Keratinocyte (primary cell): ENCODE data around the gene BNC2. TPM values are rescaled to one million over a fixed set of nuclear protein-coding genes. Genes with fewer than 3 reads are reported as not detected.

Experiments
- DNase-seq: peaks from one replicate; pipeline ENCODE4 v3.0.0-alpha.2; 2011; ENCODE audit warnings: low read depth, missing footprints, low spot score
- FAIRE-seq: peaks from 2 replicates; lab custom pipeline; 2011; peaks lifted over from hg19 to GRCh38; lab: Jason Lieb, UNC
- H2AFZ ChIP-seq: 2 replicates; pipeline ENCODE4 v1.6.0; 2012; ENCODE audit warnings: low read length, control low read depth, inconsistent platforms; ENCODE audit not compliant: control insufficient read depth
- H3K27ac ChIP-seq: 2 replicates; pipeline ENCODE4 v1.5.1; 2011; ENCODE audit warnings: low read length; ENCODE audit not compliant: control insufficient read depth, insufficient read depth
- H3K27me3 ChIP-seq: 3 replicates; pipeline ENCODE4 v1.6.0; 2011; ENCODE audit warnings: low read length; ENCODE audit not compliant: control insufficient read depth, insufficient read depth; ENCODE audit errors: extremely low read depth
- H3K36me3 ChIP-seq, 2 experiments: 2 replicates in 1 of 2; 3 replicates in 1 of 2; pipeline ENCODE4 v1.5.1; 2011; ENCODE audit warnings: low read length in 2 of 2, mild to moderate bottlenecking in 1 of 2; ENCODE audit not compliant: control insufficient read depth in 2 of 2, insufficient read depth in 2 of 2; ENCODE audit errors: extremely low read depth in 1 of 2
- H3K4me1 ChIP-seq: 3 replicates; pipeline ENCODE4 v1.5.1; 2011; ENCODE audit warnings: low read length; ENCODE audit not compliant: control insufficient read depth, insufficient read depth; ENCODE audit errors: extremely low read depth
- H3K4me2 ChIP-seq: 3 replicates; pipeline ENCODE4 v1.6.0; 2011; ENCODE audit warnings: low read depth, low read length; ENCODE audit not compliant: control insufficient read depth, insufficient read depth; ENCODE audit errors: extremely low read depth
- H3K4me3 ChIP-seq, 3 experiments: fragments of 200-600 bp in 1 of 3; sonication (generic) in 1 of 3; 2 replicates in 2 of 3; 3 replicates in 1 of 3; pipeline ENCODE4 v1.5.1; 2011 to 2016; ENCODE audit warnings: low read length in 3 of 3, mild to moderate bottlenecking in 3 of 3, control low read depth in 2 of 3, inconsistent platforms in 1 of 3, low read depth in 1 of 3, mixed read lengths in 1 of 3, mixed run types in 1 of 3, moderate library complexity in 1 of 3; ENCODE audit not compliant: control insufficient read depth in 2 of 3, insufficient read depth in 2 of 3; ENCODE audit errors: extremely low read depth in 1 of 3
- H3K79me2 ChIP-seq: 2 replicates; pipeline ENCODE4 v1.6.0; 2012; ENCODE audit warnings: low read length; ENCODE audit not compliant: control insufficient read depth, insufficient read depth
- H3K9ac ChIP-seq: 3 replicates; pipeline ENCODE4 v1.6.0; 2011; ENCODE audit warnings: low read length; ENCODE audit not compliant: control insufficient read depth, insufficient read depth; ENCODE audit errors: extremely low read depth
- H3K9me1 ChIP-seq: 3 replicates; pipeline ENCODE4 v1.6.0; 2011; ENCODE audit warnings: low read length; ENCODE audit not compliant: control insufficient read depth, insufficient read depth; ENCODE audit errors: extremely low read depth
- H3K9me3 ChIP-seq: 2 replicates; pipeline ENCODE4 v1.5.1; 2012; ENCODE audit warnings: low read depth, low read length; ENCODE audit not compliant: control insufficient read depth
- H4K20me1 ChIP-seq: 3 replicates; pipeline ENCODE4 v1.6.0; 2011; ENCODE audit warnings: low read length; ENCODE audit not compliant: control insufficient read depth, insufficient read depth; ENCODE audit errors: extremely low read depth
- CTCF ChIP-seq, 3 experiments: IDR thresholded peaks in 1 of 3; conservative IDR thresholded peaks in 1 of 3; optimal IDR thresholded peaks in 1 of 3; 2 replicates in 2 of 3; 3 replicates in 1 of 3; pipeline versions ENCODE3 to v1.5.1; 2011; ENCODE audit warnings: low read length in 3 of 3, mild to moderate bottlenecking in 3 of 3, moderate library complexity in 2 of 3, control low read depth in 1 of 3, inconsistent platforms in 1 of 3; ENCODE audit not compliant: insufficient read depth in 2 of 3; ENCODE audit errors: extremely low read depth in 1 of 3
- EZH2 ChIP-seq: IDR thresholded peaks from one replicate; pipeline ENCODE4 v1.6.1; 2012; ENCODE audit warnings: inconsistent platforms, mild to moderate bottlenecking, low read length, moderate library complexity
- dilution Hi-C: fragments of 300-500 bp; cut with MboI; formaldehyde crosslinking; loops from one replicate; pipeline ENCODE4 v1.7.0; 2020; ENCODE audit warnings: low sequenced_read_pairs; ENCODE audit not compliant: extremely low pct_ligation_motif_present
- polyA plus RNA-seq, 5 experiments: library from polyadenylated mRNA; depleted of rRNA in 3 of 5; stranded (reverse) in 3 of 5; stranded (forward) in 1 of 5; unstranded in 1 of 5; fragments of >200 nt; gene quantifications; 1 replicate in 1 of 5; 2 replicates in 3 of 5; 3 replicates in 1 of 5; pipeline versions ENCODE4 v1.2.1 to v1.2.3, GENCODE V29; 2011 to 2012; ENCODE audit warnings: missing spikeins in 2 of 5, low read depth in 1 of 5, low replicate concordance in 1 of 5

The BNC2 gene
- polyA plus RNA-seq, 1 donor (not counting 4 experiments of a cell fraction or from before 2014, with no cell fraction given) = 1.1 TPM

GRCh38 chr9:16888594-16888993, 18.1 kb upstream of the BNC2 start:
- no peak for DNase-seq
- H4K20me1 ChIP-seq = no peaks in the 10 kb centered on the region
- H3K9ac ChIP-seq = no peak overlapping the region
- H3K4me1 ChIP-seq = no peaks in the 10 kb centered on the region
- H3K27ac ChIP-seq = no peak overlapping the region
- dilution Hi-C loops = no loop called here
- FAIRE-seq = no peak
- no peaks in the 10 kb centered on the region for H3K9me1 ChIP-seq
- TF ChIP-seq CTCF (optimal IDR thresholded peaks at IDR 0.05 in 1 of 3, IDR thresholded peaks at IDR 0.05 in 1 of 3, conservative IDR thresholded peaks at IDR 0.05 in 1 of 3; ENCODE audit: extremely low read depth in 1 of 3, insufficient read depth in 2 of 3, low read length in 3 of 3) = no peak
- no peak overlapping the region for H3K4me2 ChIP-seq
- no peaks in the 10 kb centered on the region for H3K36me3 ChIP-seq
- H2AFZ ChIP-seq = no peak overlapping the region
- H3K27me3 ChIP-seq = no peaks in the 10 kb centered on the region
- no peaks in the 10 kb centered on the region for H3K9me3 ChIP-seq
- no peak overlapping the region for H3K4me3 ChIP-seq
- no peaks in the 10 kb centered on the region for H3K79me2 ChIP-seq

GRCh38 chr9:16885931-16886330, 15.5 kb upstream of the BNC2 start:
- H3K4me1 ChIP-seq = no peaks in the 10 kb centered on the region
- H3K9ac ChIP-seq = no peak overlapping the region
- DNase-seq (no peak), FAIRE-seq (no peak)
- no peaks in the 10 kb centered on the region for H3K9me3 ChIP-seq
- H3K4me2 ChIP-seq = no peak overlapping the region
- TF ChIP-seq EZH2 = no peak
- TF ChIP-seq CTCF (optimal IDR thresholded peaks at IDR 0.05 in 1 of 3, IDR thresholded peaks at IDR 0.05 in 1 of 3, conservative IDR thresholded peaks at IDR 0.05 in 1 of 3; ENCODE audit: extremely low read depth in 1 of 3, insufficient read depth in 2 of 3, low read length in 3 of 3) = no peak
- no peaks in the 10 kb centered on the region for H3K36me3 ChIP-seq
- no peaks in the 10 kb centered on the region for H3K79me2 ChIP-seq
- no peak overlapping the region for H3K27ac ChIP-seq
- dilution Hi-C loops = no loop called here
- H3K4me3 ChIP-seq = no peak overlapping the region
- H4K20me1 ChIP-seq = no peaks in the 10 kb centered on the region
- H2AFZ ChIP-seq = no peak overlapping the region
- H3K27me3 ChIP-seq = no peaks in the 10 kb centered on the region
- H3K9me1 ChIP-seq = no peaks in the 10 kb centered on the region
